Kidney (tissue), 14 donors: Measurements from ENCODE around the gene RBM44. TPM values are rescaled to one million over a fixed set of nuclear protein-coding genes. Genes with fewer than 3 reads are reported as not detected.
A peak's percentile ranks its signal among the peaks of the same experiment; 100 is the strongest.
"Not testable (repeated sequence)": the region's sequence is repeated elsewhere in the genome, so short reads cannot be mapped to it uniquely, and the experiment has no call there.

Source experiments
- DNase-seq, 5 donors: peaks; one replicate each; pipeline ENCODE4 v3.0.0-alpha.2; 2013 to 2020
- FAIRE-seq: peaks from 2 replicates; lab custom pipeline; 2012; peaks lifted over from hg19 to GRCh38; lab: Jason Lieb, UNC
- H3K27ac ChIP-seq, 2 donors: one replicate each; pipeline ENCODE4 v1.7.0; 2013; ENCODE audit warnings: low read depth in 2 of 2, low read length in 2 of 2, inconsistent platforms in 1 of 2
- H3K27me3 ChIP-seq: one replicate; pipeline ENCODE4 v1.7.1; 2013; ENCODE audit warnings: low read length, inconsistent platforms; ENCODE audit not compliant: control insufficient read depth, insufficient read depth
- H3K36me3 ChIP-seq, 3 donors: one replicate each; pipeline versions ENCODE4 v1.7.0 to v1.7.1; 2013; ENCODE audit warnings: low read length in 3 of 3, control low read depth in 1 of 3, inconsistent platforms in 1 of 3; ENCODE audit not compliant: insufficient read depth in 3 of 3, control insufficient read depth in 2 of 3
- H3K4me1 ChIP-seq, 3 donors: one replicate each; pipeline versions ENCODE4 v1.7.0 to v1.7.1; 2013; ENCODE audit warnings: low read length in 3 of 3, inconsistent platforms in 1 of 3, low read depth in 1 of 3; ENCODE audit not compliant: control insufficient read depth in 2 of 3, insufficient read depth in 2 of 3
- H3K4me3 ChIP-seq, 3 donors: one replicate each; pipeline versions ENCODE4 v1.7.0 to v1.8.1; 2013; ENCODE audit warnings: low read length in 3 of 3, control low read depth in 1 of 3, inconsistent platforms in 1 of 3
- H3K9ac ChIP-seq, 3 donors: one replicate each; pipeline versions ENCODE4 v1.7.0 to v1.7.1; 2013; ENCODE audit warnings: low read length in 3 of 3, control low read depth in 1 of 3, inconsistent platforms in 1 of 3
- H3K9me3 ChIP-seq, 3 donors: one replicate each; pipeline versions ENCODE4 v1.7.0 to v1.7.1; 2013; ENCODE audit warnings: low read length in 3 of 3, control low read depth in 1 of 3, inconsistent platforms in 1 of 3; ENCODE audit not compliant: control insufficient read depth in 2 of 3, insufficient read depth in 1 of 3
- intact Hi-C: fragments of 100-400 bp; cut with DNase I; formaldehyde crosslinking; loops from one replicate; pipeline ENCODE4 v1.11.1; 2022
- polyA plus RNA-seq: library from polyadenylated mRNA; stranded (reverse); fragments of 350-450 nt; fragmentation: Illumina TruSeq; extraction: RNeasy Lipid Tissue Mini Kit (QIAGEN cat#74804); gene quantifications from one replicate; pipeline ENCODE4 v1.2.3, GENCODE V29; 2014; ENCODE audit warnings: low read depth, low replicate concordance; ENCODE audit not compliant: insufficient read depth
- total RNA-seq: library from RNA; stranded (reverse); fragmentation: NEBNext Ultra II Directional; extraction: Animal tissue kit (Norgen Biotek cat#: 25700); gene quantifications from one replicate; pipeline ENCODE4 v1.2.1, GENCODE V29; 2021
- TF ChIP-seq, protein P1 (sequence below): IDR thresholded peaks from 3 replicates; pipeline ENCODE4 v1.5.1; 2012; ENCODE audit warnings: mild to moderate bottlenecking, moderate library complexity, borderline replicate concordance; ENCODE audit not compliant: insufficient read depth; ENCODE audit errors: extremely low read depth
- donor health status: control.
- donor health status: control.
- donor health status: control.
- donor health status: control.
- donor health status: control.
- donor health status: DM: yes; HTN: yes; CAD: no.
- donor health status: Normal renal cell carcinoma (clear cell type).

RBM44 gene
- total and polyA plus RNA-seq, 2 donors from 2014 or later, result 0.72 TPM; not detected in 1

GRCh38 chr2:237774811-237775553 is 23.6 kb upstream of the RBM44 start:
- Histone ChIP-seq H3K9ac (no peak overlapping the region), H3K27ac (no peak overlapping the region), H3K27me3 (no peaks in the 10 kb centered on the region), H3K4me1 (no peaks in the 10 kb centered on the region), H3K9me3 (no peaks in the 10 kb centered on the region), H3K36me3 (peaks cover 4 to 19% (median 5%) of the 10 kb centered on the region in 3 donors), H3K4me3 (no peak overlapping the region)
- intact Hi-C loops, result no loop called here
- DNase-seq (peak in 4 of 5 donors; percentile 33 to 62 (median 60)), FAIRE-seq (no peak)
- TF ChIP-seq, protein P1, sequence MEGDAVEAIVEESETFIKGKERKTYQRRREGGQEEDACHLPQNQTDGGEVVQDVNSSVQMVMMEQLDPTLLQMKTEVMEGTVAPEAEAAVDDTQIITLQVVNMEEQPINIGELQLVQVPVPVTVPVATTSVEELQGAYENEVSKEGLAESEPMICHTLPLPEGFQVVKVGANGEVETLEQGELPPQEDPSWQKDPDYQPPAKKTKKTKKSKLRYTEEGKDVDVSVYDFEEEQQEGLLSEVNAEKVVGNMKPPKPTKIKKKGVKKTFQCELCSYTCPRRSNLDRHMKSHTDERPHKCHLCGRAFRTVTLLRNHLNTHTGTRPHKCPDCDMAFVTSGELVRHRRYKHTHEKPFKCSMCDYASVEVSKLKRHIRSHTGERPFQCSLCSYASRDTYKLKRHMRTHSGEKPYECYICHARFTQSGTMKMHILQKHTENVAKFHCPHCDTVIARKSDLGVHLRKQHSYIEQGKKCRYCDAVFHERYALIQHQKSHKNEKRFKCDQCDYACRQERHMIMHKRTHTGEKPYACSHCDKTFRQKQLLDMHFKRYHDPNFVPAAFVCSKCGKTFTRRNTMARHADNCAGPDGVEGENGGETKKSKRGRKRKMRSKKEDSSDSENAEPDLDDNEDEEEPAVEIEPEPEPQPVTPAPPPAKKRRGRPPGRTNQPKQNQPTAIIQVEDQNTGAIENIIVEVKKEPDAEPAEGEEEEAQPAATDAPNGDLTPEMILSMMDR, result peak; percentile 52

GRCh38 chr2:237779521-237779920 is 19.1 kb upstream of the RBM44 start:
- FAIRE-seq (no peak), DNase-seq (no peak)
- TF ChIP-seq, protein P1, result no peak
- H3K36me3 ChIP-seq, result peaks cover 4 to 30% (median 10%) of the 10 kb centered on the region in 3 donors
- no peaks in the 10 kb centered on the region for H3K4me1 ChIP-seq
- H3K4me3 ChIP-seq, result no peak overlapping the region
- no peaks in the 10 kb centered on the region for H3K9me3 ChIP-seq
- no peak overlapping the region for H3K27ac ChIP-seq
- no peaks in the 10 kb centered on the region for H3K27me3 ChIP-seq
- H3K9ac ChIP-seq, result no peak overlapping the region
- intact Hi-C loops, result no loop called here

DNA sequence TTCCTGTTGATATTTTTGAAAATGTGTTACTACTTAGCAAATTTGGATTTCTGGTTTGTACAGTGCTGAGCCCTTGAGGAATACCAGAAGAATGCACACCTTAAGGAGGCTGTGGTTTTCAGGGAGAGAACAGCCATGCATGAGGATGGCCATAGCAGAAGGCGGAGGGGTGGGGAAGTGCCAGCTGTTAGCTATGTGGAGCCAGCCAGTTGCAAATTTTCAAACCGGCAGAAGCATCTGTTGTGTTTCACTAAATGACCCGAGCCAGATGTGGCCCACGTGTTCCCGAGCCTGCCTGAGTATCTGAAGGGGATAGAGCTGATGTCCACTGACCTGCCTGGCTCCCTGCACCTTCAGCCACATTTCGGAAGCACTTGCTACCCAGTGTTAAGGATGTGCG is 16.4 kb upstream of the RBM44 start:
- intact Hi-C loops, result no loop called here
- no peak overlapping the region for H3K27ac ChIP-seq
- H3K9ac ChIP-seq, result no peak overlapping the region
- TF ChIP-seq, protein P1, result no peak
- DNase-seq (no peak), FAIRE-seq (no peak)
- H3K27me3 ChIP-seq, result no peaks in the 10 kb centered on the region
- H3K9me3 ChIP-seq, result peaks cover 0 to 12% (median 0%) of the 10 kb centered on the region in 3 donors
- no peaks in the 10 kb centered on the region for H3K4me1 ChIP-seq
- peaks cover 3 to 21% (median 8%) of the 10 kb centered on the region in 3 donors for H3K36me3 ChIP-seq
- no peak overlapping the region for H3K4me3 ChIP-seq

DNA sequence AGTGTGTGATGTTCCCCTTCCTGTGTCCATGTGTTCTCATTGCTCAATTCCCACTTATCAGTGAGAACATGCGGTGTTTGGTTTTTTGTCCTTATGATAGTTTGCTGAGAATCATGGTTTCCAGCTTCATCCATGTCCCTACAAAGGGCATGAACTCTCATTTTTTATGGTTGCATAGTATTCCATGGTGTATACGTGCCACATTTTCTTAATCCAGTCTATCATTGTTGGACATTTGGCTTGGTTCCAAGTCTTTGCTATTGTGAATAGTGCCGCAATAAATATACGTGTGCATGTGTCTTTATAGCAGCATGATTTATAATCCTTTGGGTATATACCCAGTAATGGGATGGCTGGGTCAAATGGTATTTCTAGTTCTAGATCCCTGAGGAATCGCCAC is 14.9 kb upstream of the RBM44 start:
- H3K4me1 ChIP-seq, H3K4me3 ChIP-seq, FAIRE-seq, DNase-seq, intact Hi-C loops, H3K27me3 ChIP-seq, H3K27ac ChIP-seq, H3K9ac ChIP-seq: not testable (repeated sequence)
- Histone ChIP-seq H3K36me3 (peaks cover 0 to 21% (median 8%) of the 10 kb centered on the region in 3 donors), H3K9me3 (peaks cover 0 to 14% (median 0%) of the 10 kb centered on the region in 3 donors)
